Activated CD4-positive, alpha-beta T cell treated with anti-CD3 and anti-CD28 coated beads, Interleukin-2, amount 10 ng/mL, durations not matched to agents 7 days and 5 days (primary cell): ENCODE data around the gene SMAD7. TPM values are rescaled to one million over a fixed set of nuclear protein-coding genes. Genes with fewer than 3 reads are reported as not detected.
A peak's percentile ranks its signal among the peaks of the same experiment; 100 is the strongest.

Source experiments
- CTCF ChIA-PET: fragments of 350-600 bp; sonication (Branson Sonifier 250); formaldehyde crosslinking; loops from one replicate; lab custom pipeline; 2021; ENCODE audit warnings: antibody characterized with exemption; lab: Charles Lee
- POLR2A ChIA-PET: fragments of 350-600 bp; sonication (Branson Sonifier 250); formaldehyde crosslinking; loops from one replicate; lab custom pipeline; 2021; ENCODE audit warnings: antibody characterized with exemption; lab: Charles Lee
- DNase-seq: peaks from one replicate; pipeline ENCODE4 v3.0.0-alpha.2; 2020
- H3K27ac Mint-ChIP-seq: one replicate; pipeline ENCODE4 v1.8.0; 2021; ENCODE audit warnings: mild to moderate bottlenecking, moderate library complexity, mixed read lengths
- H3K27me3 Mint-ChIP-seq: one replicate; pipeline ENCODE4 v1.8.0; 2021; ENCODE audit warnings: mixed read lengths
- H3K36me3 Mint-ChIP-seq: one replicate; pipeline ENCODE4 v1.8.0; 2021; ENCODE audit warnings: low read depth, mixed read lengths
- H3K4me1 Mint-ChIP-seq: one replicate; pipeline ENCODE4 v1.8.0; 2021; ENCODE audit warnings: mixed read lengths
- H3K4me3 Mint-ChIP-seq: one replicate; pipeline ENCODE4 v1.8.0; 2021; ENCODE audit warnings: mild to moderate bottlenecking, moderate library complexity, mixed read lengths
- H3K9me3 Mint-ChIP-seq: one replicate; pipeline ENCODE4 v1.8.0; 2021; ENCODE audit warnings: mixed read lengths
- total RNA-seq, 2 experiments: library from RNA; stranded (reverse); gene quantifications; one replicate each; pipeline ENCODE4 v1.2.3, GENCODE V29; 2021

SMAD7 gene
- total RNA-seq, 2 experiments from 2014 or later, result 19.5 to 21.7 TPM

DNA sequence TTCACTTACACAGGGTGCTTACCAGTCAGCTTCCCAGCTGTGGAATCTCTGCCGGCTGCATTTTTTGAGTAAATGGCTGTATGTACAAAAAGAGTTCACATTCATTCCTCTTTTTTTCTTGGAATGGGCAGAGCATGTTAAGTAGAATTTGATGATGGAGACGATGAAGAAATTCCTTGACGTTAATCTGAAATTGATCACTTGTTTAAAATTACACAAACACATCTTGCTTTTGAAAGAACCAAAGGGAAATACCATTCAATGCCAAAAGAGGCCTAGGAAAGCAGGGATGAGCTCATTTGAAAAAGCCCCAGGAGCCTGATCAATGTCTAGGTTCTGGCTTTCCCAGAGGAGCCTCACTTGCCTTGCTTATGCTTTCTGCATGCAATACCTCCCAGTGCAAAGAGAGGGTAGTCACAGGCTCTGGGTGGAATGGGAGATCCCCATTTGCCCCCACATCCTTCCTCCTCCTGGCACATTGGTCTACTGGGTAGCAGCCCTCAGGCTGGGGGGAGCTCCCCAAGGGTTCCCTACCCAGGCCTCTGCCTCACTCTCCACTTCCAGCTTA, 12.3 kb upstream of the SMAD7 start:
- POLR2A ChIA-PET, result no interaction called here
- Mint-ChIP-seq H3K9me3 (no peaks in the 10 kb centered on the region), H3K36me3 (no peaks in the 10 kb centered on the region), H3K27ac (no peak overlapping the region), H3K4me1 (peaks cover 2% of the 10 kb centered on the region), H3K4me3 (no peak overlapping the region), H3K27me3 (peaks cover 33% of the 10 kb centered on the region)
- CTCF ChIA-PET, result interaction anchor here (1.1 kb wide), 2 partner anchors 18 to 289 kb away, joined by 3 read pairs; no protein-coding TSS in a partner anchor
- no peak for DNase-seq

DNA sequence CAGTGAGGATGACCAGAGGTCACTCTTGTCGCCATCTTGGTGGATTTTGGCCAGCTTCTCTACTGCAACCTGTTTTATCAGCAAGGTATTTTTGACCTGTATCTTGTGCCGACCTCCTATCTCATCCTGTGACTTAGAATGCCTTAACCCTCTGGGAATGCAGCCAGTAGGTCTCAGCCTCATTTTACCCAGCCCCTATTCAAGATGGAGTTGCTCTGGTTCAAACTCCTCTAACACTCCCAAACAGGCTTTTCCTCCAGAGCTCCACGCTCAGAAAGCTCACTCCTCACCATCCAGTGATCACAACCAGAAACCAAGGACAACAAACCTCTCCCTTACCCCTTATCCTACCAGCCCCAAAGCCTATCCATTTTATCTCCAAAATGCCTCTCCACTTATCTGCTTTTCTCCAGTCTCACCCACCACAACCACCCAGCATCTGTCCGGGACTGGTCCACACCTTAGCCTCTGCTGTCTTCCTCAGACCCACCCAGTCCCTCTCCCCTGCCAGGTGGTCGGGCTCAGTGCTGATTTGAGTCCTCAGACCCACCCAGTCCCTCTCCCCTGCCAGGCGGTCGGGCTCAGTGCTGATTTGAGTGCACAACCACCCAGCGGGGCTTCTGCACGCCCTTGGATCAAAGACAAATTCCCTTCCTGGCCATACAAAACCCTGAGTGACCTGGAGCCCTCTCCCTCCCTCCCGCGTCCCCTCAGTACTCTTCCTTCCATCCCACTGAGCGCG, 11.7 kb upstream of the SMAD7 start:
- DNase-seq, result no peak
- H3K4me1 Mint-ChIP-seq, result peaks cover 2% of the 10 kb centered on the region
- H3K9me3 Mint-ChIP-seq, result no peaks in the 10 kb centered on the region
- no peak overlapping the region for H3K27ac Mint-ChIP-seq
- ChIA-PET CTCF (interaction anchor here (1.1 kb wide), 2 partner anchors 19 to 289 kb away, joined by 3 read pairs; no protein-coding TSS in a partner anchor), POLR2A (no interaction called here)
- H3K4me3 Mint-ChIP-seq, result no peak overlapping the region
- peaks cover 28% of the 10 kb centered on the region for H3K27me3 Mint-ChIP-seq
- H3K36me3 Mint-ChIP-seq, result no peaks in the 10 kb centered on the region

DNA sequence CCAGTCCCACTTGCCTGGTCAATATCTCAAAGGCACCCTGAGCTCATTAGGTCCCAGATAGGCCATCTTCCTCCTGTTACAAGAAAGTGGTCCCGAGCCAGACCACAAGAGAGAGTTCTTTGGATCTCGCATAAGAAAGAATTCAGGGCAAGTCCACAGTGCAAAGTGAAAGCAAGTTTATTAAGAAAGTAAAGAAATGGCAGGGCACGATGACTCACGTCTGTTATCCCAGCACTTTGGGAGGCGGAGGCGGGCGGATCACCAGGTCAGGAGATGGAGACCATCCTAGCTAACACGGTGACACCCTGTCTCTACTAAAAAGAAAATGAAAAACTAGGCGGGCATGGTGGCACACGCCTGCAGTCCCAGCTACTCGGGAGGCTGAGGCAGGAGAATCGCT, 10.8 kb upstream of the SMAD7 start:
- ChIA-PET CTCF (interaction anchor here (0.6 to 0.7 kb wide), 3 partner anchors 9 to 176 kb away, joined by 3 to 5 read pairs (median 4); no protein-coding TSS in a partner anchor), POLR2A (no interaction called here)
- Mint-ChIP-seq H3K27ac (no peak overlapping the region), H3K4me3 (no peak overlapping the region), H3K27me3 (peaks cover 31% of the 10 kb centered on the region), H3K36me3 (no peaks in the 10 kb centered on the region), H3K9me3 (no peaks in the 10 kb centered on the region), H3K4me1 (peaks cover 7% of the 10 kb centered on the region)
- DNase-seq, result no peak

DNA sequence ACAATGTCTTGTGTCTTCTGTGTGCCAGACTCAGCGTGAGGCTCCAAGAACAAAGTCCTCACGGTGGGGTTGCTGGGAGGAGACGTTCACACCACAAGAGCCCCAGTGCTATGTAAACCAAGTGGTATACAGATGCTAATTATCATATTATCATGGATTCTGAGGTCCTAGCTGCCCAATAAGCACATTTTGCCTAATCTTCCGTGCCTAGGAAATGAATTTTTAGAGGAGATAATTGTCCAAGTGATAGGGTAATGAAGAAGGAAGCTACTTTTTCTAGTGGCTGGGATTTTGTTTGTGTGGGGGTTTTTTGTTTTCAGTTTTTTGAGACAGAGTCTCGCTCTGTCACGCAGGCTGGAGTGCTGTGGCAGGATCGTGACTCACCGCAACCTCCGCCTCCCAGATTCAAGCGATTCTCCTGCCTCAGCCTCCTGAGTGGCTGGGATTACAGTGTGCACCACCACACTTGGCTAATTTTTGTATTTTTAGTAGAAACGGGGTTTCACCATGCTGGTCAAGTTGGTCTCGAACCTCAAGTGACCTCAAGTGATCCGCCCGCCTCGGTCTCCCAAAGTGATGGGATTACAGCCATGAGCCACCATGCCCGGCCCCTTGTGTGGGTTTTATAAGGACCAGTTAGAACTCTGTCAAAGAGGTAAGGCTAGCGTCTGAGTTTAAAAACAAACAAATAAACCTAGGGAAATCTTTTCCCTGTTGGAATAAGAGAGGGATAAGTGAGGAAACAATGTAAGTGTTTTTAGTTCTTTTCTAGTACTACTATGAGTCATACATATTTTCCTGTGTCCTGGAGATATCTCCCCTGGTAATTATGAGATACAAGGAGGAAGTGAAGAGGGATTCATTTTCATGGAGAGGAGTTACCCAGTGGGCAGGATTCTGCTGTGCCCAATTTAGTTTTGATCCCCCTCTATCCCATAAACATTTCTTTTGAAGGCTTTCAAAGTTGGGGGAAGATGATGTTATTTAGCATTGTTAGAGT, 9.5 kb upstream of the SMAD7 start:
- ChIA-PET POLR2A (no interaction called here), CTCF (no interaction called here)
- Mint-ChIP-seq H3K27ac (no peak overlapping the region), H3K27me3 (peaks cover 31% of the 10 kb centered on the region), H3K4me1 (peaks cover 19% of the 10 kb centered on the region), H3K36me3 (no peaks in the 10 kb centered on the region), H3K9me3 (no peaks in the 10 kb centered on the region), H3K4me3 (no peak overlapping the region)
- DNase-seq, result no peak

DNA sequence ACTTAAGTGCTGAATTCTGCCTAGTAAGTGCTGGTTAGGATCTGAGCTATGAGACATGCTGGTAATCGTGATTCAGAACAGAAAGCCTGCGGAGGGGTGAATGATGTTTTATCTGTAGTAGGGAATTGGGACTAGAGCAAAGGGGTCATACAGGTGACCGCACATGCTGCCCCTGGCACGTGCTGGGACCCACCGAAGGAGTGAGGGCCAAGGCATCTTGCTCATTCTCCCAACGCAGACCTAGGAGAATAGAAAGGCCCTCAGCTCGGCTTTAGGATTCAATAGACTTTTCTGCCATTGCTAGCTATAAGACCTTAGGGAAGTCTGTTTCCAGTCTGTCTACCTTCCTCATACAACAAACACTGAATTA, 8.8 kb upstream of the SMAD7 start:
- no peaks in the 10 kb centered on the region for H3K36me3 Mint-ChIP-seq
- H3K4me1 Mint-ChIP-seq, result peaks cover 24% of the 10 kb centered on the region
- H3K4me3 Mint-ChIP-seq, result no peak overlapping the region
- CTCF ChIA-PET, result no interaction called here
- H3K9me3 Mint-ChIP-seq, result no peaks in the 10 kb centered on the region
- POLR2A ChIA-PET, result no interaction called here
- H3K27me3 Mint-ChIP-seq, result peaks cover 31% of the 10 kb centered on the region
- no peak for DNase-seq
- H3K27ac Mint-ChIP-seq, result no peak overlapping the region

DNA sequence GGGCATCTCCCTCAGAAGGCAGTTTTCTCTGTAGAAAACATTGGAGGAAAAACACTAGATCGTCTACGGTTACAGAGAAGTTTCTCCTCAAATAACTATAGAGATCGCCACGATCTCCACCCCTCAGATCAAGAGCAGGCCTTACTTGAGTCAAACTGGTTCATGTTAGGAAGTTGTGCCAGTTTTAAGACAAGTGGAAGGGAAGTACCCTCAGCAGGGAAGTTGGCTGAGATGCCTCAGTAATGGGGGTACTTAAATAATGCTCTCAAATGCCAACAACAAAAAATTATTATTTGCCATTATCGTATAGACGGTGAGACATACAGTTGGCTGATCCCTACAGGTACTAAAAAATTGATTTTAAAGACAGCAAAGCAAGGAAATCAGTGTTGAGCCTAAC, 8.2 kb upstream of the SMAD7 start:
- no peaks in the 10 kb centered on the region for H3K36me3 Mint-ChIP-seq
- peaks cover 31% of the 10 kb centered on the region for H3K27me3 Mint-ChIP-seq
- no peak for DNase-seq
- CTCF ChIA-PET, result interaction anchor here (1.0 kb wide), 1 partner anchor 12 kb away, joined by 3 read pairs; no protein-coding TSS in a partner anchor
- POLR2A ChIA-PET, result no interaction called here
- no peak overlapping the region for H3K4me3 Mint-ChIP-seq
- H3K4me1 Mint-ChIP-seq, result peaks cover 28% of the 10 kb centered on the region
- H3K9me3 Mint-ChIP-seq, result no peaks in the 10 kb centered on the region
- no peak overlapping the region for H3K27ac Mint-ChIP-seq

DNA sequence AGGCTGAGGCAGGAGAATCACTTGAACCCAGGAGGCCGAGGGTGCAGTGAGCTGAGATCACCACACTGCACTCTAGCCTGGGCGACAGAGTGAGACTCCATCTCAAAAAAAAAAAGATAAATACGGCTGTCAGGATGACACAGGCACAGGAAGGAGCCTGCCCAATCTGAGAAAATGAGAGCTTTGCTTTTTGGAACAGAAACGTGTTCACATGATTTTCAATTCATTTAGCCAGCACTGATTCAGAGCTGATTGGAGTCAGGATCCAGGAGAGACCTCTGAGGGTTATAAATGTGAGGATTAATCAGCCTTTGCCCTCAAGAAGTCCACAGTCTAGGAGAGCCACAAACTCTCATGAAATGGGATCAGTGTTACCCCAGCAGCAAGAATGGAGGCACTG, 6.9 kb upstream of the SMAD7 start:
- Mint-ChIP-seq H3K27me3 (peaks cover 27% of the 10 kb centered on the region), H3K4me1 (peaks cover 31% of the 10 kb centered on the region), H3K9me3 (no peaks in the 10 kb centered on the region), H3K36me3 (no peaks in the 10 kb centered on the region), H3K4me3 (no peak overlapping the region), H3K27ac (no peak overlapping the region)
- no peak for DNase-seq
- CTCF ChIA-PET, result interaction anchor here (0.8 to 1.1 kb wide), 2 partner anchors 10 to 32 kb away, joined by 3 read pairs; no protein-coding TSS in a partner anchor
- POLR2A ChIA-PET, result no interaction called here

DNA sequence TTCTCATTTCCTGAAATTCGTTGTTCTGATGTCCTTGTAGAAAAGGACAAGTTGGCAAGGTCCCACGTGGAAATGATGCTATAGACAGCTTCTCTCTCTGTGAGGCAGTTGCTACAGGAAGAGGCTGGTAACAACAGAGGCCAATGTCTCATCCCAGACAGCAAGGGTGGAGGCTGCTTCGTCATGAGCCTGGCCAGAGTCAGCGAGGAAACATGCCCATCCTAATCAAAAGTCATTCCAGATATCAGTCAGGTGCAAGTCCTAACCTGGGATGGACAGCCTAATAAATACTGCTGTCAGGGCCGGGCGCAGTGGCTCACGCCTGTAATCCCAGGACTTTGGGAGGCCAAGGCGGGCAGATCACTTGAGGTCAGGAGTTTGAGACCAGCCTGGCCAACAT, 6.4 kb upstream of the SMAD7 start:
- CTCF ChIA-PET, result interaction anchor here (0.8 to 1.5 kb wide), 3 partner anchors 11 to 32 kb away, joined by 3 to 5 read pairs (median 3); no protein-coding TSS in a partner anchor
- no peak overlapping the region for H3K27ac Mint-ChIP-seq
- H3K4me1 Mint-ChIP-seq, result peaks cover 32% of the 10 kb centered on the region
- POLR2A ChIA-PET, result no interaction called here
- H3K27me3 Mint-ChIP-seq, result peaks cover 22% of the 10 kb centered on the region
- DNase-seq, result no peak
- no peaks in the 10 kb centered on the region for H3K9me3 Mint-ChIP-seq
- no peaks in the 10 kb centered on the region for H3K36me3 Mint-ChIP-seq
- H3K4me3 Mint-ChIP-seq, result no peak overlapping the region

DNA sequence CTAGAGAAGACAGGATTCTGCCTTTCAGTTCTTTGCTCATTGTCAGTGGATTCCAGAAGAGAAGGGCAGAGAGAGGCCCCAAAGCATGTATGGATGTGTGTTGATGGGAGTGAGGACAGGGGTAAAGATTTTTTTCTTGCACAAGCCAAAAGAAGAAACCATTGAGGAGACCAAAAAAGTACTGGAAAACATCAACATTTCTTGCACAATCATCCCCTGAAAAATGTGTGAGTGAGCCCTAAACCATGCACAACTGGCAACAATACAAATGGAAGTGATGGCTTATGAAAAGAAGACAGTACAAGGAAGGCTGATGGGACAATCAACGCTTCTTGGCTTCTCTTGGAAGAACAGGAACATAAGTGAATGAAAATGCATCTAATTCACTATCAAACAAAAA, 5.6 kb upstream of the SMAD7 start:
- DNase-seq, result no peak
- no peak overlapping the region for H3K4me3 Mint-ChIP-seq
- H3K27ac Mint-ChIP-seq, result no peak overlapping the region
- peaks cover 33% of the 10 kb centered on the region for H3K4me1 Mint-ChIP-seq
- H3K36me3 Mint-ChIP-seq, result no peaks in the 10 kb centered on the region
- H3K9me3 Mint-ChIP-seq, result no peaks in the 10 kb centered on the region
- H3K27me3 Mint-ChIP-seq, result peaks cover 20% of the 10 kb centered on the region
- CTCF ChIA-PET, result interaction anchor here (1.3 to 1.5 kb wide), 2 partner anchors 10 to 11 kb away, joined by 5 read pairs; no protein-coding TSS in a partner anchor
- POLR2A ChIA-PET, result no interaction called here

DNA sequence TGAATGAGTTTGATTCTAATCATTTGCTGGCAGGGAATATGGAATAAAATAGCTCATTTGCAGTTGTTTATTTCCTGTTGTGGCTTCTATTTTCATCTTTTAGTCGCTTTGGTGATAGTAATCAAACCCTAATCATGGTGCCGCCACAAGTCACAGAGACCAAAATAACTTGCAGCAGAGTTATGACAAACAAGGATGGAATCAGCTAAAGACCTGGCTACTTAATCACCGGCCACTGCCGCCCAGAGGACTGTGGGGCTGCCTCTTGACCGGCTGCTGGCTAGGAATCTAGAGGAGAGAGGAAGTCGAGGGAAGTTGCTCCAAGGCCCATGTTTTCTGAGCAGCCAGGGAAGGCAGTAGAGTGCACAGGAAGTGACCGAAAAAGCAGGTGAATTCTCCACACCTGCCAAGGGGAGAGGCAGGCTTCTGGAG, 5.1 kb upstream of the SMAD7 start:
- Mint-ChIP-seq H3K4me3 (no peak overlapping the region), H3K36me3 (peaks cover 1% of the 10 kb centered on the region), H3K9me3 (no peaks in the 10 kb centered on the region), H3K27me3 (peaks cover 19% of the 10 kb centered on the region), H3K27ac (peak overlapping the region; percentile 60), H3K4me1 (peaks cover 33% of the 10 kb centered on the region)
- ChIA-PET POLR2A (no interaction called here), CTCF (interaction anchor here (1.3 to 1.5 kb wide), 2 partner anchors 9 to 12 kb away, joined by 5 read pairs; no protein-coding TSS in a partner anchor)
- DNase-seq, result no peak

DNA sequence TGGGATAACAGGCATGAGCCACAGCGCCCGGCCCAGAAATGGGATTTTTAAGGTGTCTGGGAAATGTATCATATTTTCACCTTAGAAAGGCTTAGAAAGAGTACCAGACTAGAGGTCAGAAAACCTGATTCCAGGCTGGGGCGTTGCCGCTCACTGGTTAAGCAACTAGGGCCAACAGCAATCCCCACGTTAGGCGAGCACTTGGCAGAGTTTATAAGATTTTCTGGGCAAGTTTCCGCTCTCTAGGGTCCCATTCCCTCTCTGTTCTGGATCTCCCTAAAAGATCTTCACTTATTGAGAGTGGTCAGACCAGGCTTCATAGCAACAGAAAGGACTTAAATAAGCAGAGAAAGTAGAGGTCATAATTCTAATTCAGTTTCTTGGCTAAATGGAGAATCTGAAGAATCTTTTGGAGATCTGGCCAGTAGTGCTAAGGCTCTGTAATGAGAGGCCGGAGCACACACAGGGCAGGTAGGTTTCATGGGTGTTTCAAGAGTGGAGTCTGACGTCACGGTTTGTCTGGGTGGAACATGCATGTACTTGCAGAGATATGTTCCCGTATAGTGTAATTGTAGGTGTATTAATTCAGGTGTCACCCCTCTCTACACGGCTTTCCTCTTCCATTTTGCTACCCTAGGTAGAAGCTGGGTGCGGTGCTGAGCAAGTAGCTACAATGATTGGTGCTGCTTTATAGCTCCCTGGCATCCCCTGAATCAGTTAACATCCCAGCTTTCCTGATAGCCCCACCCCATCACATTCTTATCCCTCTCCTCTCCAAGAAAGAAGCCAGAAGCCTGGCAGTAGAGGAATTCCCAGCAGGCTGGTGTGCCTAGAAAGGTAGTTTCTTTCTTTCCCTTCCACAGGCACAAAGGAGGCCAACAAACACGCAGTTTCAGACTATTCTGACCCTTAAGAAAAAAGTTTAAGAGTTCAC, 4.4 kb upstream of the SMAD7 start:
- Mint-ChIP-seq H3K27me3 (peaks cover 15% of the 10 kb centered on the region), H3K27ac (peak overlapping the region; percentile 10), H3K4me1 (peaks cover 33% of the 10 kb centered on the region), H3K4me3 (no peak overlapping the region), H3K36me3 (peaks cover 4% of the 10 kb centered on the region), H3K9me3 (no peaks in the 10 kb centered on the region)
- DNase-seq, result no peak
- ChIA-PET POLR2A (no interaction called here), CTCF (interaction anchor here (1.3 kb wide), 1 partner anchor 9 kb away, joined by 5 read pairs; no protein-coding TSS in a partner anchor)
